TTC549 (cell line): ENCODE results near the gene WDFY2.

Experiments
- FAIRE-seq: peaks from 2 replicates; lab custom pipeline; 2012; peaks lifted over from hg19 to GRCh38; lab: Jason Lieb, UNC

WDFY2 gene

GRCh38 chr13:51800486-51800885 lies 216.2 kb downstream of the WDFY2 start:
- FAIRE-seq: no peak

- no peak for FAIRE-seq
Observed at GRCh38 chr13:51801631-51802099, 217.4 kb downstream of the WDFY2 start.

GRCh38 chr13:51802631-51803418 lies 218.6 kb downstream of the WDFY2 start:
- FAIRE-seq: no peak

- FAIRE-seq: no peak
Observed at GRCh38 chr13:51803422-51804294, 219.4 kb downstream of the WDFY2 start, which contains the start of gene DHRS12. Gene DHRS12 (minus strand): TSS chr13:51804163. CDS start chr13:51799659, 4,504 bp downstream.

GRCh38 chr13:51804295-51805172 lies 220.3 kb downstream of the WDFY2 start:
- FAIRE-seq: no peak

- FAIRE-seq: no peak
Observed at GRCh38 chr13:51805313-51805712, 221.1 kb downstream of the WDFY2 start.

- no peak for FAIRE-seq
Observed at GRCh38 chr13:51805925-51806324, 221.7 kb downstream of the WDFY2 start.

GRCh38 chr13:51806566-51806965 lies 222.3 kb downstream of the WDFY2 start:
- FAIRE-seq: no peak

GRCh38 chr13:51807041-51807440 lies 222.8 kb downstream of the WDFY2 start:
- no peak for FAIRE-seq

GRCh38 chr13:51808811-51809210 lies 224.5 kb downstream of the WDFY2 start:
- no peak for FAIRE-seq

- no peak for FAIRE-seq
Observed at GRCh38 chr13:51811046-51811445, 226.8 kb downstream of the WDFY2 start.

GRCh38 chr13:51811920-51812451 lies 227.7 kb downstream of the WDFY2 start:
- no peak for FAIRE-seq

GRCh38 chr13:51814071-51814470 lies 229.8 kb downstream of the WDFY2 start:
- no peak for FAIRE-seq

- no peak for FAIRE-seq
Observed at GRCh38 chr13:51814825-51815650, 230.8 kb downstream of the WDFY2 start.

GRCh38 chr13:51815848-51816247 lies 231.6 kb downstream of the WDFY2 start:
- no peak for FAIRE-seq

GRCh38 chr13:51816604-51817249 lies 232.5 kb downstream of the WDFY2 start:
- FAIRE-seq: no peak
